Breast epithelium (tissue), 3 donors: ENCODE results near the gene RNF41.

Source experiments
- CTCF ChIP-seq, 3 donors: fragments of 450-650 bp; IDR thresholded peaks; one replicate each; pipeline ENCODE4 v1.5.1; 2016 to 2017; ENCODE audit warnings: antibody characterized with exemption in 3 of 3, mild to moderate bottlenecking in 3 of 3, moderate library complexity in 3 of 3
- POLR2A ChIP-seq: fragments of 450-650 bp; IDR thresholded peaks from one replicate; pipeline ENCODE4 v1.6.1; 2016; ENCODE audit warnings: antibody characterized with exemption, mild to moderate bottlenecking, moderate library complexity
- POLR2AphosphoS5 ChIP-seq, 3 donors: sonication (generic); formaldehyde crosslinking; IDR thresholded peaks; one replicate each; pipeline ENCODE4 v1.6.1; 2017; ENCODE audit warnings: antibody characterized with exemption in 3 of 3

- TF ChIP-seq CTCF (IDR thresholded peaks at IDR 0.05) (no peak), POLR2A (no peak), POLR2AphosphoS5 (IDR thresholded peaks at IDR 0.05) (no peak)
Observed at GRCh38 chr12:56154818-56155217, 66.9 kb downstream of the RNF41 start.
